SK-N-DZ (cell line): Measurements from ENCODE around the gene PHAF1.
"Not testable (repeated sequence)": the region's sequence is repeated elsewhere in the genome, so short reads cannot be mapped to it uniquely, and the experiment has no call there.

ENCODE experiments used
- DNase-seq: peaks from one replicate; pipeline ENCODE4 v3.0.0-alpha.2; 2015; ENCODE audit warnings: low spot score

The PHAF1 gene

GRCh38 chr16:67104845-67105244, 4.9 kb upstream of the PHAF1 start:
- DNase-seq: no peak

GRCh38 chr16:67105246-67105645, 4.5 kb upstream of the PHAF1 start:
- DNase-seq: no peak

- no peak for DNase-seq
These were observed 3.9 kb upstream of the PHAF1 start for GRCh38 chr16:67105881-67106280.

- DNase-seq: no peak
These were observed 1.3 kb upstream of the PHAF1 start for GRCh38 chr16:67108489-67108888.

- DNase-seq: no peak
These were observed 772 bp upstream of the PHAF1 start for GRCh38 chr16:67108931-67109406.

- no peak for DNase-seq
These were observed 2.3 kb downstream of the PHAF1 start for GRCh38 chr16:67111951-67112444.

GRCh38 chr16:67112591-67113399, 3.1 kb downstream of the PHAF1 start:
- DNase-seq: no peak

GRCh38 chr16:67114793-67115192, 5.1 kb downstream of the PHAF1 start:
- DNase-seq: no peak

- no peak for DNase-seq
These were observed 5.9 kb downstream of the PHAF1 start for GRCh38 chr16:67115639-67116038.

GRCh38 chr16:67116388-67117311, 6.9 kb downstream of the PHAF1 start:
- no peak for DNase-seq

GRCh38 chr16:67117716-67118115, 8.0 kb downstream of the PHAF1 start:
- no peak for DNase-seq

- DNase-seq: no peak
These were observed 10.3 kb downstream of the PHAF1 start for GRCh38 chr16:67120025-67120424.

GRCh38 chr16:67122799-67123198, 13.1 kb downstream of the PHAF1 start:
- DNase-seq: not testable (repeated sequence)

GRCh38 chr16:67128417-67128816, 18.7 kb downstream of the PHAF1 start:
- DNase-seq: no peak

GRCh38 chr16:67128887-67129286, 19.1 kb downstream of the PHAF1 start:
- DNase-seq: no peak

- no peak for DNase-seq
These were observed 19.7 kb downstream of the PHAF1 start for GRCh38 chr16:67129422-67129821.

GRCh38 chr16:67137605-67138004, 27.9 kb downstream of the PHAF1 start:
- no peak for DNase-seq

GRCh38 chr16:67141391-67141790, 31.6 kb downstream of the PHAF1 start:
- no peak for DNase-seq

- no peak for DNase-seq
These were observed 32.6 kb downstream of the PHAF1 start for GRCh38 chr16:67142342-67142741.

- no peak for DNase-seq
These were observed 35.2 kb downstream of the PHAF1 start for GRCh38 chr16:67144943-67145342.

GRCh38 chr16:67145746-67146145, 36.0 kb downstream of the PHAF1 start:
- no peak for DNase-seq
